Measurements from ENCODE around the gene HIRA. TPM values are rescaled to one million over a fixed set of nuclear protein-coding genes. Genes with fewer than 3 reads are reported as not detected.

HIRA gene
- total RNA-seq, 1 experiment from 2014 or later, result 23.8 TPM

GRCh38 chr22:19285831-19286230 is 145.7 kb downstream of the HIRA start:
- no peak for DNase-seq (ENCODE audit: low read depth, low spot score)
- TF ChIP-seq CTCF (IDR thresholded peaks at IDR 0.05) (no peak), TCF7L2 (IDR thresholded peaks at IDR 0.05; ENCODE audit: low read depth, low read length) (no peak), REST (IDR thresholded peaks at IDR 0.05; ENCODE audit: insufficient read depth in 1 of 2, low read depth in 2 of 2, low read length in 1 of 2) (no peak), SIN3A (IDR thresholded peaks at IDR 0.05; ENCODE audit: borderline replicate concordance, insufficient read depth, low read depth, low read length) (no peak)
- POLR2A ChIA-PET, result no interaction called here
- H3K27me3 ChIP-seq (ENCODE audit: control insufficient read depth, insufficient read depth, low read length), result no peaks in the 10 kb centered on the region
- CTCF ChIA-PET, result interaction anchor here (1.0 kb wide), 1 partner anchor 79 kb away, joined by 5 read pairs; no protein-coding TSS in a partner anchor
- H3K4me3 ChIP-seq (ENCODE audit: low read depth in 2 of 2, low read length in 2 of 2), result no peak overlapping the region
- no TSS peak for BruUV-seq (replicated peaks)
- no peaks in the 10 kb centered on the region for H3K9me3 ChIP-seq (ENCODE audit: control insufficient read depth, insufficient read depth, low read depth, low read length)
- no peak overlapping the region for H3K27ac ChIP-seq (ENCODE audit: low read length)
- in situ Hi-C loops (cut with HindIII; ENCODE audit: low pct_unique_long_range_greater_than_20kb, low sequenced_read_pairs) (no loop called here), intact Hi-C loops (cut with micrococcal nuclease; ENCODE audit: unreplicated experiment) (loop anchor here (10.0 kb wide), 1 partner anchor 61 kb away; no protein-coding TSS in a partner anchor)
- no peak for ATAC-seq
- no peaks in the 10 kb centered on the region for H3K36me3 ChIP-seq (ENCODE audit: control insufficient read depth, insufficient read depth, low read length)
- peaks cover 9% of the 10 kb centered on the region for H3K4me1 ChIP-seq (ENCODE audit: control insufficient read depth, insufficient read depth, low read length)

Other genes with a start within 250 kb of the HIRA start
- gene CLTCL1, start 140.0 kb downstream of the HIRA start, total RNA-seq (2021; ENCODE audit: unreplicated experiment), result 11.9 TPM
- gene MRPL40, start 812 bp upstream of the HIRA start, total RNA-seq (2021; ENCODE audit: unreplicated experiment), result 36.3 TPM
- 20.5 TPM for gene C22orf39, start 16.0 kb upstream of the HIRA start, total RNA-seq (2021; ENCODE audit: unreplicated experiment)
- gene UFD1, start 47.5 kb upstream of the HIRA start, total RNA-seq (2021; ENCODE audit: unreplicated experiment), result 82.8 TPM
- 26.1 TPM for gene CDC45, start 48.2 kb upstream of the HIRA start, total RNA-seq (2021; ENCODE audit: unreplicated experiment)
- 0.18 TPM for gene CLDN5, start 92.7 kb upstream of the HIRA start, total RNA-seq (2021; ENCODE audit: unreplicated experiment)